Adrenal gland (tissue), 5 donors: ENCODE data around the gene FOXJ1.

Source experiments
- POLR2A ChIP-seq, 2 donors: fragments of 450-650 bp; IDR thresholded peaks; one replicate each; pipeline ENCODE4 v1.6.1; 2017; ENCODE audit warnings: antibody characterized with exemption in 2 of 2, mild to moderate bottlenecking in 2 of 2, moderate library complexity in 1 of 2
- TF ChIP-seq, protein P1 (sequence below), 6 experiments: fragments of 450-650 bp in 4 of 6; fragments of 200-600 bp in 2 of 6; sonication (generic) in 1 of 6; IDR thresholded peaks; 1 replicate in 5 of 6; 2 replicates in 1 of 6; pipeline versions ENCODE4 v1.5.1 to v1.8.0; 2016 to 2021; ENCODE audit warnings: antibody characterized with exemption in 6 of 6, mild to moderate bottlenecking in 2 of 6, moderate library complexity in 1 of 6
- donor health status: DM: no; HTN: no; CAD: no.

DNA sequence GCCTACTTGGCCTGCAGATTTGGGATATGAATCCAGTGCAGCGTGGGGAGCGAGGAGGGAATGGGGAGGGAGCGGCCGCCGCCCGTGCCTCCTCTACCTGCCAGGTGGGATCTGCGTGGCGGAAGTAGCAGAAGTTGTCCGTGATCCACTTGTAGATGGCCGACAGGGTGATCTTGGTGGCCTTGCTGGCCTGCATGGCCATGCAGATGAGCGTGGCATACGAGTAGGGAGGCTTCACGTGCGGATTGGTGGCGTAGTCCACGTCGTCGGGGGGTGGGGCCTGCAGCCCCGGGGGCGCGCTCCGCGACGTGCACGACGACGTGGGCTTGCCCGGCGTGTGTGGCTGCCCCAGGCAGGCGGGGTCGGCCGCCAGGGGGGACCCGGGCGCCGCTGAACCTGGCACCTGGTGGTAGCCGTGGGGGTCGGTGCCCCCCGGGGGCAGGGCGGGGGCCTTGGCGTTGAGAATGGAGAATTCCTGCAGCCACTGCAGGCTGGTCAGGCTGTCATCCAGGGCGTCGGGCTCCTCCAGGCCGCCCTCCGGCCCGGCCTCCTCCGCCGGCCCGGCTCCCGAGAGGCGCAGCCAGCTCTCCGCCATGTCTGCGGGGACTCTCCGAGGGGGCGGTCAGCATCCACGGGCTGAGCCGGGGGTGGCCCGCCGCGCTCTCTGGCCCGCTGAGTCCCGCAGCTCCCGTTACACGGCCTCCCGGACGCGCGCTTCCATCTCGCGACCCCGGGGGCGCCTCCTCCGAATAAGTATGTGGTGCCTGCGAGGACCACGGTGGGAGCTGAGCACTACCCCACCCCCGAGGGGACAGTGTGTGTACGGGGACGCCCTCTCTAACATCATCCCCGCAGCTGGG lies 1.0 kb downstream of the FOXJ1 start:
- TF ChIP-seq, protein P1, sequence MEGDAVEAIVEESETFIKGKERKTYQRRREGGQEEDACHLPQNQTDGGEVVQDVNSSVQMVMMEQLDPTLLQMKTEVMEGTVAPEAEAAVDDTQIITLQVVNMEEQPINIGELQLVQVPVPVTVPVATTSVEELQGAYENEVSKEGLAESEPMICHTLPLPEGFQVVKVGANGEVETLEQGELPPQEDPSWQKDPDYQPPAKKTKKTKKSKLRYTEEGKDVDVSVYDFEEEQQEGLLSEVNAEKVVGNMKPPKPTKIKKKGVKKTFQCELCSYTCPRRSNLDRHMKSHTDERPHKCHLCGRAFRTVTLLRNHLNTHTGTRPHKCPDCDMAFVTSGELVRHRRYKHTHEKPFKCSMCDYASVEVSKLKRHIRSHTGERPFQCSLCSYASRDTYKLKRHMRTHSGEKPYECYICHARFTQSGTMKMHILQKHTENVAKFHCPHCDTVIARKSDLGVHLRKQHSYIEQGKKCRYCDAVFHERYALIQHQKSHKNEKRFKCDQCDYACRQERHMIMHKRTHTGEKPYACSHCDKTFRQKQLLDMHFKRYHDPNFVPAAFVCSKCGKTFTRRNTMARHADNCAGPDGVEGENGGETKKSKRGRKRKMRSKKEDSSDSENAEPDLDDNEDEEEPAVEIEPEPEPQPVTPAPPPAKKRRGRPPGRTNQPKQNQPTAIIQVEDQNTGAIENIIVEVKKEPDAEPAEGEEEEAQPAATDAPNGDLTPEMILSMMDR (IDR thresholded peaks at IDR 0.05) = no peak
- no peak for TF ChIP-seq POLR2A (IDR thresholded peaks at IDR 0.05)
